ENCODE data around the gene SCAF1. TPM values are rescaled to one million over a fixed set of nuclear protein-coding genes. Genes with fewer than 3 reads are reported as not detected.

SCAF1 gene
- total RNA-seq, 2 donors from 2014 or later: 49.8 to 57.4 TPM

GRCh38 chr19:49701271-49701786 is 59.3 kb downstream of the SCAF1 start:
- ATAC-seq: peak; percentile 50 to 57
- no peak overlapping the region for H3K27ac Mint-ChIP-seq
- H3K36me3 Mint-ChIP-seq: no peaks in the 10 kb centered on the region
- DNase-seq (ENCODE audit: low spot score in 2 of 2): no peak
- no peaks in the 10 kb centered on the region for H3K9me3 Mint-ChIP-seq

GRCh38 chr19:49704888-49705642 is 63.1 kb downstream of the SCAF1 start:
- Mint-ChIP-seq H3K9me3 (no peaks in the 10 kb centered on the region), H3K36me3 (no peaks in the 10 kb centered on the region), H3K27ac (no peak overlapping the region)
- ATAC-seq: no peak
- DNase-seq (ENCODE audit: low spot score in 2 of 2): no peak

GRCh38 chr19:49705919-49706318 is 63.9 kb downstream of the SCAF1 start:
- Mint-ChIP-seq H3K9me3 (no peaks in the 10 kb centered on the region), H3K36me3 (no peaks in the 10 kb centered on the region), H3K27ac (no peak overlapping the region)
- ATAC-seq: no peak
- no peak for DNase-seq (ENCODE audit: low spot score in 2 of 2)

Other genes starting within 250 kb of the SCAF1 start
- not detected for gene PTH2, start 218.8 kb upstream of the SCAF1 start, total RNA-seq
- gene GFY, start 216.8 kb upstream of the SCAF1 start, total RNA-seq: not detected
- gene SLC17A7, start 200.7 kb upstream of the SCAF1 start, total RNA-seq: under 1 TPM; 0.20 to 0.33 TPM
- 100 to 1,000 TPM in 1 of 2 donors, 10 to 100 TPM in 1; 92.9 to 184 TPM for gene PIH1D1, start 190.4 kb upstream of the SCAF1 start, total RNA-seq
- gene ALDH16A1, start 189.0 kb upstream of the SCAF1 start, total RNA-seq: 10 to 100 TPM; 22.6 to 34.0 TPM
- gene FLT3LG, start 168.0 kb upstream of the SCAF1 start, total RNA-seq: 10 to 100 TPM; 49.1 to 64.4 TPM
- gene RPL13A, start 154.6 kb upstream of the SCAF1 start, total RNA-seq: 1,000 to 10,000 TPM; 4,147 to 5,288 TPM
- 1,000 to 10,000 TPM; 2,570 to 2,967 TPM for gene RPS11, start 145.8 kb upstream of the SCAF1 start, total RNA-seq
- 10 to 100 TPM; 17.5 to 18.1 TPM for gene FCGRT, start 129.5 kb upstream of the SCAF1 start, total RNA-seq
- gene RCN3, start 114.2 kb upstream of the SCAF1 start, total RNA-seq: 10 to 100 TPM in 1 of 2 donors, 1 to 10 TPM in 1; 5.4 to 13.0 TPM
- 10 to 100 TPM; 90.7 to 96.1 TPM for gene NOSIP, start 61.7 kb upstream of the SCAF1 start, total RNA-seq
- 10 to 100 TPM in 1 of 2 donors, 1 to 10 TPM in 1; 2.3 to 10.8 TPM for gene PRRG2, start 60.9 kb upstream of the SCAF1 start, total RNA-seq
- gene PRR12, start 51.0 kb upstream of the SCAF1 start, total RNA-seq: 10 to 100 TPM; 28.9 to 32.9 TPM
- 10 to 100 TPM in 1 of 2 donors, 1 to 10 TPM in 1; 6.0 to 12.9 TPM for gene RRAS, start 2.1 kb upstream of the SCAF1 start, total RNA-seq
- gene IRF3, start 23.6 kb downstream of the SCAF1 start, total RNA-seq: 100 to 1,000 TPM; 135 to 202 TPM
- gene BCL2L12, start 23.7 kb downstream of the SCAF1 start, total RNA-seq: 10 to 100 TPM; 69.6 to 93.4 TPM
- gene PRMT1, start 35.1 kb downstream of the SCAF1 start, total RNA-seq: 100 to 1,000 TPM; 248 to 309 TPM
- 1 to 10 TPM; 5.6 to 6.2 TPM for gene ADM5, start 47.4 kb downstream of the SCAF1 start, total RNA-seq
- gene CPT1C, start 48.9 kb downstream of the SCAF1 start, total RNA-seq: 1 to 10 TPM; 4.1 to 4.3 TPM
- gene TSKS, start 121.1 kb downstream of the SCAF1 start, total RNA-seq: 1 to 10 TPM in 1 of 2 donors, under 1 TPM in 1; 0.57 to 1.9 TPM
- 100 to 1,000 TPM in 1 of 2 donors, 10 to 100 TPM in 1; 79.0 to 137 TPM for gene AP2A1, start 124.8 kb downstream of the SCAF1 start, total RNA-seq
- 10 to 100 TPM; 14.8 to 24.8 TPM for gene FUZ, start 171.1 kb downstream of the SCAF1 start, total RNA-seq
- gene MED25, start 176.1 kb downstream of the SCAF1 start, total RNA-seq: 10 to 100 TPM; 58.4 to 68.2 TPM
- 100 to 1,000 TPM; 110 TPM for gene PTOV1, start 208.9 kb downstream of the SCAF1 start, total RNA-seq
- 100 to 1,000 TPM in 1 of 2 donors, 10 to 100 TPM in 1; 90.6 to 119 TPM for gene PNKP, start 225.4 kb downstream of the SCAF1 start, total RNA-seq
- gene AKT1S1, start 235.1 kb downstream of the SCAF1 start, total RNA-seq: 10 to 100 TPM; 16.9 to 34.4 TPM
- 10 to 100 TPM; 28.8 to 53.0 TPM for gene TBC1D17, start 235.5 kb downstream of the SCAF1 start, total RNA-seq

Data from activated naive CD4-positive, alpha-beta T cell treated with anti-CD3 and anti-CD28 coated beads, Interleukin-2, amount 50 U/mL, for 72 hours (primary cell).